Upper lobe of left lung (tissue), 6 donors: Measurements from ENCODE around the gene PRDM16. TPM values are rescaled to one million over a fixed set of nuclear protein-coding genes. Genes with fewer than 3 reads are reported as not detected.

ENCODE experiments used
- ATAC-seq, 2 donors: fragments of 200-7000 bp; cut with Tn5 transposase; one replicate each; pipeline ENCODE4 v1.9.1; 2022; ENCODE audit warnings: mild to moderate bottlenecking in 2 of 2, moderate library complexity in 2 of 2; ENCODE audit not compliant: low FRiP score in 2 of 2
- DNase-seq, 2 donors: peaks; one replicate each; pipeline ENCODE4 v3.0.0-alpha.2; 2019 to 2020
- H3K27ac ChIP-seq, 4 donors: fragments of 200-600 bp; sonication (generic); one replicate each; pipeline ENCODE4 v1.5.1; 2016 to 2019
- H3K27me3 ChIP-seq, 4 donors: fragments of 200-600 bp; sonication (generic); one replicate each; pipeline ENCODE4 v1.5.1; 2017 to 2019
- H3K36me3 ChIP-seq, 4 donors: fragments of 200-600 bp; sonication (generic); one replicate each; pipeline ENCODE4 v1.5.1; 2016 to 2019
- H3K4me1 ChIP-seq, 4 donors: fragments of 200-600 bp; sonication (generic); one replicate each; pipeline ENCODE4 v1.5.1; 2018 to 2019
- H3K4me3 ChIP-seq, 4 donors: fragments of 200-600 bp; sonication (generic); one replicate each; pipeline ENCODE4 v1.5.1; 2017 to 2019; ENCODE audit warnings: mild to moderate bottlenecking in 2 of 4, moderate library complexity in 1 of 4
- H3K9me3 ChIP-seq, 4 donors: fragments of 200-600 bp; sonication (generic); one replicate each; pipeline ENCODE4 v1.5.1; 2018 to 2019
- CTCF ChIP-seq, 6 experiments: fragments of 450-650 bp in 4 of 6; fragments of 200-600 bp in 2 of 6; sonication (generic) in 2 of 6; IDR thresholded peaks; one replicate each; pipeline ENCODE4 v1.5.1; 2016 to 2019; ENCODE audit warnings: antibody characterized with exemption in 6 of 6
- EP300 ChIP-seq, 4 donors: sonication (generic); formaldehyde crosslinking; IDR thresholded peaks; one replicate each; pipeline ENCODE4 v1.5.1; 2017; ENCODE audit warnings: antibody characterized with exemption in 4 of 4, control low read depth in 2 of 4
- POLR2A ChIP-seq, 4 donors: fragments of 450-650 bp; IDR thresholded peaks; one replicate each; pipeline ENCODE4 v1.5.1; 2016 to 2017; ENCODE audit warnings: antibody characterized with exemption in 4 of 4, mild to moderate bottlenecking in 2 of 4
- POLR2AphosphoS5 ChIP-seq, 2 donors: sonication (generic); formaldehyde crosslinking; IDR thresholded peaks; one replicate each; pipeline ENCODE4 v1.5.1; 2017; ENCODE audit warnings: antibody characterized with exemption in 2 of 2
- WGBS, 2 donors: methylation state at CpG; one replicate each; pipeline ENCODE4 v1.1.5; 2017 to 2018; 5-methylcytosine and 5-hydroxymethylcytosine counted together
- total RNA-seq, 6 donors: library from RNA; depleted of rRNA in 4 of 6; stranded (reverse); fragments of >200 nt in 4 of 6; gene quantifications; one replicate each; pipeline versions ENCODE4 v1.1.0 to v1.2.1, GENCODE V29; 2016 to 2021
- donor health status: DM: no; HTN: no; CAD: no; lungs with moderate emphysema.
- donor health status: DM: no; HTN: yes; CAD: no; lungs with severe emphysema.

The PRDM16 gene
- total RNA-seq, 6 donors from 2014 or later: 12.3 to 54.5 (median 21.2) TPM

GRCh38 chr1:3187415-3188149 lies 118.6 kb downstream of the PRDM16 start:
- Histone ChIP-seq H3K4me1 (peaks cover 12 to 45% (median 30%) of the 10 kb centered on the region in 4 donors), H3K9me3 (no peaks in the 10 kb centered on the region), H3K4me3 (peak overlapping the region in 1 of 4 donors; percentile 20), H3K27me3 (no peaks in the 10 kb centered on the region), H3K27ac (peak overlapping the region; percentile 70 to 85 (median 78)), H3K36me3 (no peaks in the 10 kb centered on the region)
- ATAC-seq (peak; percentile 18 to 32), DNase-seq (peak; percentile 70 to 76)
- 60 to 80% methylated on average over 12 to 16 of the region's 21 CpGs for WGBS, 2 donors
- TF ChIP-seq CTCF (IDR thresholded peaks at IDR 0.05) (no peak), POLR2A (IDR thresholded peaks at IDR 0.05) (no peak), EP300 (IDR thresholded peaks at IDR 0.05) (no peak), POLR2AphosphoS5 (IDR thresholded peaks at IDR 0.05) (no peak)

GRCh38 chr1:3188150-3188971 lies 119.4 kb downstream of the PRDM16 start:
- H3K4me3 ChIP-seq: peak overlapping the region in 3 of 4 donors; percentile 10 to 20 (median 15)
- DNase-seq (peak; percentile 70 to 82), ATAC-seq (peak; percentile 55 to 88)
- TF ChIP-seq CTCF (IDR thresholded peaks at IDR 0.05) (peak in 1 of 6 experiments; percentile 16), POLR2A (IDR thresholded peaks at IDR 0.05) (peak in 1 of 4 donors; percentile 29), EP300 (IDR thresholded peaks at IDR 0.05) (no peak), POLR2AphosphoS5 (IDR thresholded peaks at IDR 0.05) (no peak)
- H3K27ac ChIP-seq: peak overlapping the region; percentile 70 to 85 (median 78)
- no peaks in the 10 kb centered on the region for H3K27me3 ChIP-seq
- H3K4me1 ChIP-seq: peaks cover 12 to 45% (median 30%) of the 10 kb centered on the region in 4 donors
- 62 to 63% methylated on average over 32 to 34 of the region's 34 CpGs for WGBS, 2 donors
- no peaks in the 10 kb centered on the region for H3K36me3 ChIP-seq
- no peaks in the 10 kb centered on the region for H3K9me3 ChIP-seq

- ATAC-seq (no peak), DNase-seq (peak in 1 of 2 donors; percentile 62)
- Histone ChIP-seq H3K36me3 (no peaks in the 10 kb centered on the region), H3K9me3 (no peaks in the 10 kb centered on the region), H3K4me3 (no peak overlapping the region), H3K27ac (peak overlapping the region; percentile 24 to 77 (median 45)), H3K4me1 (peaks cover 12 to 39% (median 29%) of the 10 kb centered on the region in 4 donors), H3K27me3 (no peaks in the 10 kb centered on the region)
- WGBS, 2 donors: 80 to 84% methylated on average over 24 to 32 of the region's 32 CpGs
- no peak for TF ChIP-seq POLR2A (IDR thresholded peaks at IDR 0.05)
- TF ChIP-seq CTCF (IDR thresholded peaks at IDR 0.05): no peak
- no peak for TF ChIP-seq EP300 (IDR thresholded peaks at IDR 0.05)
- TF ChIP-seq POLR2AphosphoS5 (IDR thresholded peaks at IDR 0.05): no peak
Measured at GRCh38 chr1:3190256-3191041, 121.4 kb downstream of the PRDM16 start.

GRCh38 chr1:3192361-3192760 lies 123.4 kb downstream of the PRDM16 start:
- 80% methylated on average over 6 of the region's 6 CpGs; no CpG with 5 or more reads in 1 of the 2 donors for WGBS, 2 donors
- Histone ChIP-seq H3K4me3 (no peak overlapping the region), H3K27me3 (no peaks in the 10 kb centered on the region), H3K36me3 (no peaks in the 10 kb centered on the region), H3K9me3 (no peaks in the 10 kb centered on the region), H3K27ac (peak overlapping the region in 1 of 4 donors; percentile 14), H3K4me1 (peaks cover 0 to 24% (median 14%) of the 10 kb centered on the region in 4 donors)
- DNase-seq (no peak), ATAC-seq (no peak)
- TF ChIP-seq CTCF (IDR thresholded peaks at IDR 0.05) (no peak), POLR2AphosphoS5 (IDR thresholded peaks at IDR 0.05) (no peak), EP300 (IDR thresholded peaks at IDR 0.05) (no peak), POLR2A (IDR thresholded peaks at IDR 0.05) (no peak)
